ENCODE data around the gene TMEFF1.

DNA sequence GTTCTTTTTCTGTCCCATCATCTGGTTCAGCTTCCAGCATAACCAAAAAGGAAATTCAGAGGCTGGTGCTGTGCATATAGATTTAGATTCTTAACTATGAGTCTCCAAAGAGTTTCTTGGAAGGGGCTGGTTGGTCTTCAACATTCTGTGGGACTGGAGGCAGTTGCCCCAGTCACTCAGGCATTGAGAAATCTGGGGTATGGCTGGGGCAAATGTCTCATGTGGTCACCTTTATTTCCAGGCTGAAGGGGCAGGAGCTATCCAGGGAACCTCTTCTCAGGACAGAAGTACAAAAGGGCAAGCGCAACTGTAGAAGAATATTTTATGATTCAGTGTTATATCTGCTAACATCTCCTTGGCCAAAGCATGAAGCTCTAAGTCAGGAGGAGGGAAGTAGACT lies 15.4 kb upstream of the TMEFF1 start:
- TF ChIP-seq, protein P1, sequence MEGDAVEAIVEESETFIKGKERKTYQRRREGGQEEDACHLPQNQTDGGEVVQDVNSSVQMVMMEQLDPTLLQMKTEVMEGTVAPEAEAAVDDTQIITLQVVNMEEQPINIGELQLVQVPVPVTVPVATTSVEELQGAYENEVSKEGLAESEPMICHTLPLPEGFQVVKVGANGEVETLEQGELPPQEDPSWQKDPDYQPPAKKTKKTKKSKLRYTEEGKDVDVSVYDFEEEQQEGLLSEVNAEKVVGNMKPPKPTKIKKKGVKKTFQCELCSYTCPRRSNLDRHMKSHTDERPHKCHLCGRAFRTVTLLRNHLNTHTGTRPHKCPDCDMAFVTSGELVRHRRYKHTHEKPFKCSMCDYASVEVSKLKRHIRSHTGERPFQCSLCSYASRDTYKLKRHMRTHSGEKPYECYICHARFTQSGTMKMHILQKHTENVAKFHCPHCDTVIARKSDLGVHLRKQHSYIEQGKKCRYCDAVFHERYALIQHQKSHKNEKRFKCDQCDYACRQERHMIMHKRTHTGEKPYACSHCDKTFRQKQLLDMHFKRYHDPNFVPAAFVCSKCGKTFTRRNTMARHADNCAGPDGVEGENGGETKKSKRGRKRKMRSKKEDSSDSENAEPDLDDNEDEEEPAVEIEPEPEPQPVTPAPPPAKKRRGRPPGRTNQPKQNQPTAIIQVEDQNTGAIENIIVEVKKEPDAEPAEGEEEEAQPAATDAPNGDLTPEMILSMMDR (IDR thresholded peaks at IDR 0.05; ENCODE audit: low read length) = no peak
- TF ChIP-seq EZH2 (IDR thresholded peaks at IDR 0.05; ENCODE audit: borderline replicate concordance, low read length) = no peak

All from OCI-LY1 (cell line).